Sigmoid colon (tissue), 7 donors: Measurements from ENCODE around the gene MAP4K4. TPM values are rescaled to one million over a fixed set of nuclear protein-coding genes. Genes with fewer than 3 reads are reported as not detected.

Experiments
- DNase-seq: peaks from one replicate; pipeline ENCODE4 v3.0.0-alpha.2; 2019
- H3K27ac ChIP-seq, 4 donors: fragments of 200-600 bp; sonication (generic); one replicate each; pipeline ENCODE4 v1.5.1; 2016 to 2019; ENCODE audit warnings: mild to moderate bottlenecking in 1 of 4
- H3K27me3 ChIP-seq, 3 donors: fragments of 200-600 bp; sonication (generic); one replicate each; pipeline ENCODE4 v1.5.1; 2019; ENCODE audit warnings: mild to moderate bottlenecking in 1 of 3
- H3K36me3 ChIP-seq, 4 donors: fragments of 200-600 bp; sonication (generic); one replicate each; pipeline ENCODE4 v1.5.1; 2016 to 2019
- H3K4me1 ChIP-seq, 4 donors: fragments of 200-600 bp; sonication (generic); one replicate each; pipeline ENCODE4 v1.5.1; 2017 to 2019
- H3K4me3 ChIP-seq, 4 donors: fragments of 200-600 bp; sonication (generic); one replicate each; pipeline ENCODE4 v1.5.1; 2017 to 2019; ENCODE audit warnings: mild to moderate bottlenecking in 2 of 4, moderate library complexity in 1 of 4
- H3K9me3 ChIP-seq, 4 donors: fragments of 200-600 bp in 3 of 4; sonication (generic) in 3 of 4; one replicate each; pipeline versions ENCODE4 v1.5.1 to v1.6.1; 2013 to 2019
- EP300 ChIP-seq, 4 donors: sonication (generic); formaldehyde crosslinking; IDR thresholded peaks; one replicate each; pipeline ENCODE4 v1.6.1; 2017; ENCODE audit warnings: antibody characterized with exemption in 4 of 4
- POLR2A ChIP-seq, 2 donors: fragments of 450-650 bp; IDR thresholded peaks; one replicate each; pipeline ENCODE4 v1.6.1; 2016; ENCODE audit warnings: antibody characterized with exemption in 2 of 2, mild to moderate bottlenecking in 2 of 2, moderate library complexity in 2 of 2
- POLR2AphosphoS5 ChIP-seq, 4 donors: sonication (generic); formaldehyde crosslinking; IDR thresholded peaks; one replicate each; pipeline ENCODE4 v1.6.1; 2017; ENCODE audit warnings: antibody characterized with exemption in 4 of 4
- WGBS, 2 donors: extraction: QIAGEN DNeasy Blood & Tissue Kit; methylation state at CpG; one replicate each; pipeline ENCODE4 v1.1.7; 2013; 5-methylcytosine and 5-hydroxymethylcytosine counted together
- intact Hi-C: fragments of 100-400 bp; cut with DNase I; formaldehyde crosslinking; loops from one replicate; pipeline ENCODE4 v1.15.1; 2023
- polyA plus RNA-seq, 3 donors: library from polyadenylated mRNA; stranded (reverse); fragments of 200-250 nt; gene quantifications; one replicate each; pipeline ENCODE4 v1.2.3, GENCODE V29; 2013
- total RNA-seq, 4 donors: library from RNA; depleted of rRNA; stranded (reverse); fragments of >200 nt; gene quantifications; one replicate each; pipeline ENCODE4 v1.1.0, GENCODE V29; 2016
- TF ChIP-seq, protein P1 (sequence below), 4 experiments: fragments of 450-650 bp in 3 of 4; fragments of 200-600 bp in 1 of 4; IDR thresholded peaks; one replicate each; pipeline ENCODE4 v1.5.1; 2016 to 2019; ENCODE audit warnings: antibody characterized with exemption in 4 of 4, mild to moderate bottlenecking in 3 of 4, moderate library complexity in 2 of 4
- donor health status: healthy with polysubstance abuse.
- donor health status: Bipolar disorder and iron deficiency.
- donor health status: healthy.

The MAP4K4 gene
- total and polyA plus RNA-seq, 7 donors: 8.8 to 62.9 (median 37.2) TPM

GRCh38 chr2:101858246-101858645 lies 160.7 kb downstream of the MAP4K4 start:
- no peaks in the 10 kb centered on the region for H3K9me3 ChIP-seq
- no peak overlapping the region for H3K4me3 ChIP-seq
- no peaks in the 10 kb centered on the region for H3K4me1 ChIP-seq
- TF ChIP-seq, protein P1, sequence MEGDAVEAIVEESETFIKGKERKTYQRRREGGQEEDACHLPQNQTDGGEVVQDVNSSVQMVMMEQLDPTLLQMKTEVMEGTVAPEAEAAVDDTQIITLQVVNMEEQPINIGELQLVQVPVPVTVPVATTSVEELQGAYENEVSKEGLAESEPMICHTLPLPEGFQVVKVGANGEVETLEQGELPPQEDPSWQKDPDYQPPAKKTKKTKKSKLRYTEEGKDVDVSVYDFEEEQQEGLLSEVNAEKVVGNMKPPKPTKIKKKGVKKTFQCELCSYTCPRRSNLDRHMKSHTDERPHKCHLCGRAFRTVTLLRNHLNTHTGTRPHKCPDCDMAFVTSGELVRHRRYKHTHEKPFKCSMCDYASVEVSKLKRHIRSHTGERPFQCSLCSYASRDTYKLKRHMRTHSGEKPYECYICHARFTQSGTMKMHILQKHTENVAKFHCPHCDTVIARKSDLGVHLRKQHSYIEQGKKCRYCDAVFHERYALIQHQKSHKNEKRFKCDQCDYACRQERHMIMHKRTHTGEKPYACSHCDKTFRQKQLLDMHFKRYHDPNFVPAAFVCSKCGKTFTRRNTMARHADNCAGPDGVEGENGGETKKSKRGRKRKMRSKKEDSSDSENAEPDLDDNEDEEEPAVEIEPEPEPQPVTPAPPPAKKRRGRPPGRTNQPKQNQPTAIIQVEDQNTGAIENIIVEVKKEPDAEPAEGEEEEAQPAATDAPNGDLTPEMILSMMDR (IDR thresholded peaks at IDR 0.05): no peak
- TF ChIP-seq POLR2A (IDR thresholded peaks at IDR 0.05): no peak
- TF ChIP-seq POLR2AphosphoS5 (IDR thresholded peaks at IDR 0.05): no peak
- TF ChIP-seq EP300 (IDR thresholded peaks at IDR 0.05): no peak
- intact Hi-C loops: no loop called here
- H3K36me3 ChIP-seq: peaks cover 0 to 56% (median 8%) of the 10 kb centered on the region in 4 donors
- no peak for DNase-seq
- H3K27me3 ChIP-seq: no peaks in the 10 kb centered on the region
- no peak overlapping the region for H3K27ac ChIP-seq

DNA sequence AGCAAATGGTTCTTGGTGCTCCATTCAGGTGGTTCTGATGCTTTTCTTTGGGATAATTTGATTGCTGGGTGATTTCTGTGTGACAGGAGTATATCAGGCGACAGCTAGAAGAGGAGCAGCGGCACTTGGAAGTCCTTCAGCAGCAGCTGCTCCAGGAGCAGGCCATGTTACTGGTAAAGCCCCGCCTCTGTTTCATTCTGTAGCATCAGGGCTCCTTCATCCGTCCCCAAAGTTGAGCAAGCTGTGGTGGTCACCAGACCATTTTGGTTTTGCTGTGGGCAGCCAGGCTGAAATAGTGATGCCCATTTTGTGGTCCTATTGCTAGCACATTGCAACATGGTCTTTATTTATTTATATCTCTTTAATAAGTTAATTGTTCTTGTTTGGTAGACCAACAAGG lies 161.4 kb downstream of the MAP4K4 start:
- Histone ChIP-seq H3K4me3 (no peak overlapping the region), H3K9me3 (no peaks in the 10 kb centered on the region), H3K27ac (no peak overlapping the region), H3K4me1 (no peaks in the 10 kb centered on the region), H3K27me3 (no peaks in the 10 kb centered on the region), H3K36me3 (peaks cover 0 to 63% (median 9%) of the 10 kb centered on the region in 4 donors)
- TF ChIP-seq, protein P1 (IDR thresholded peaks at IDR 0.05): no peak
- TF ChIP-seq EP300 (IDR thresholded peaks at IDR 0.05) (no peak), POLR2AphosphoS5 (IDR thresholded peaks at IDR 0.05) (no peak), POLR2A (IDR thresholded peaks at IDR 0.05) (no peak)
- DNase-seq: no peak
- 89 to 92% methylated on average over 4 of the region's 4 CpGs for WGBS, 2 donors
- intact Hi-C loops: no loop called here

DNA sequence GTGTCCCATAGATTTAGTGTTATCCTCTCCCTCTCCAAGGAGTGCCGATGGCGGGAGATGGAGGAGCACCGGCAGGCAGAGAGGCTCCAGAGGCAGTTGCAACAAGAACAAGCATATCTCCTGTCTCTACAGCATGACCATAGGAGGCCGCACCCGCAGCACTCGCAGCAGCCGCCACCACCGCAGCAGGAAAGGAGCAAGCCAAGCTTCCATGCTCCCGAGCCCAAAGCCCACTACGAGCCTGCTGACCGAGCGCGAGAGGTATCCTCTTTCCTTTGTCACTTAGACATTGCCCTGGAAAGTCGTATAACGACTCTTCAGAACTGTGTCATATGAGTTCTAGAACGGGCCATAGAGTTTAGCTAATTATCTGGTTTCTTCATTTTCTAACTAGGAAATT lies 162.1 kb downstream of the MAP4K4 start:
- no peak for DNase-seq
- Histone ChIP-seq H3K27ac (no peak overlapping the region), H3K9me3 (no peaks in the 10 kb centered on the region), H3K27me3 (no peaks in the 10 kb centered on the region), H3K4me3 (no peak overlapping the region), H3K36me3 (peaks cover 0 to 70% (median 10%) of the 10 kb centered on the region in 4 donors), H3K4me1 (no peaks in the 10 kb centered on the region)
- TF ChIP-seq, protein P1 (IDR thresholded peaks at IDR 0.05): no peak
- TF ChIP-seq POLR2A (IDR thresholded peaks at IDR 0.05) (no peak), POLR2AphosphoS5 (IDR thresholded peaks at IDR 0.05) (no peak), EP300 (IDR thresholded peaks at IDR 0.05) (no peak)
- 96 to 97% methylated on average over 16 of the region's 16 CpGs for WGBS, 2 donors
- intact Hi-C loops: no loop called here

GRCh38 chr2:101860157-101860556 lies 162.7 kb downstream of the MAP4K4 start:
- DNase-seq: no peak
- Histone ChIP-seq H3K9me3 (no peaks in the 10 kb centered on the region), H3K27me3 (no peaks in the 10 kb centered on the region), H3K36me3 (peaks cover 0 to 75% (median 14%) of the 10 kb centered on the region in 4 donors), H3K4me1 (no peaks in the 10 kb centered on the region), H3K4me3 (no peak overlapping the region), H3K27ac (no peak overlapping the region)
- TF ChIP-seq, protein P1 (IDR thresholded peaks at IDR 0.05): no peak
- TF ChIP-seq EP300 (IDR thresholded peaks at IDR 0.05) (no peak), POLR2AphosphoS5 (IDR thresholded peaks at IDR 0.05) (no peak), POLR2A (IDR thresholded peaks at IDR 0.05) (no peak)
- 69 to 87% methylated on average over 5 of the region's 5 CpGs for WGBS, 2 donors
- intact Hi-C loops: no loop called here

DNA sequence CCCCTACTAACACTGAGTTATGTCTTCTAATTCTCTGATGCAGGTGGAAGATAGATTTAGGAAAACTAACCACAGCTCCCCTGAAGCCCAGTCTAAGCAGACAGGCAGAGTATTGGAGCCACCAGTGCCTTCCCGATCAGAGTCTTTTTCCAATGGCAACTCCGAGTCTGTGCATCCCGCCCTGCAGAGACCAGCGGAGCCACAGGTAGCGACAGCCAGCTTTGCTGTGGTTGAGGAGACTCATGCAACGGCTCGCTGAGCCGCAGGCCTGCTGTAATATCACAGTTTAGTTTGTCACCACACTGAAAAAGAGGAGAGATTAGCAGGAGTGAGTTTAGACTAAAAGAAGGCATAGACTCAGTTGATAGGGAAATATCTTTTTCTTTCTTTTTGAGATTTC lies 163.3 kb downstream of the MAP4K4 start:
- Histone ChIP-seq H3K4me3 (no peak overlapping the region), H3K36me3 (peaks cover 0 to 80% (median 19%) of the 10 kb centered on the region in 4 donors), H3K9me3 (no peaks in the 10 kb centered on the region), H3K4me1 (no peaks in the 10 kb centered on the region), H3K27me3 (no peaks in the 10 kb centered on the region), H3K27ac (no peak overlapping the region)
- TF ChIP-seq EP300 (IDR thresholded peaks at IDR 0.05) (no peak), POLR2A (IDR thresholded peaks at IDR 0.05) (no peak), POLR2AphosphoS5 (IDR thresholded peaks at IDR 0.05) (no peak)
- TF ChIP-seq, protein P1 (IDR thresholded peaks at IDR 0.05): no peak
- WGBS, 2 donors: 96 to 97% methylated on average over 8 of the region's 8 CpGs
- intact Hi-C loops: no loop called here
- DNase-seq: no peak
